CD14-positive monocyte (primary cell): ENCODE results near the gene SUGCT. TPM values are rescaled to one million over a fixed set of nuclear protein-coding genes. Genes with fewer than 3 reads are reported as not detected.

Source experiments
- DNase-seq, 3 donors: peaks; one replicate each; pipeline ENCODE4 v3.0.0-alpha.2; 2011 to 2022
- H2AFZ ChIP-seq: 2 replicates; pipeline ENCODE4 v1.6.0; 2012; ENCODE audit warnings: mild to moderate bottlenecking, low read depth, low read length, inconsistent platforms; ENCODE audit not compliant: insufficient read depth, poor library complexity, severe bottlenecking
- H3K27ac ChIP-seq, 2 donors: 1 replicate in 1 of 2; 2 replicates in 1 of 2; pipeline ENCODE4 v1.5.1; 2012 to 2013; ENCODE audit warnings: low read length in 2 of 2, control low read depth in 1 of 2, inconsistent platforms in 1 of 2, low read depth in 1 of 2, mild to moderate bottlenecking in 1 of 2
- H3K27me3 ChIP-seq, 2 donors: one replicate each; pipeline versions ENCODE4 v1.6.0 to v1.6.1; 2011 to 2013; ENCODE audit warnings: low read length in 2 of 2; ENCODE audit not compliant: control insufficient read depth in 2 of 2, insufficient read depth in 2 of 2
- H3K36me3 ChIP-seq, 2 donors: replicated peaks in 1 of 2; 1 replicate in 1 of 2; 2 replicates in 1 of 2; pipeline versions ENCODE4 v1.5.1 to v1.6.1; 2012 to 2013; ENCODE audit warnings: low read length in 2 of 2, control low read depth in 1 of 2, inconsistent platforms in 1 of 2, mild to moderate bottlenecking in 1 of 2; ENCODE audit not compliant: insufficient read depth in 2 of 2, control insufficient read depth in 1 of 2
- H3K4me1 ChIP-seq, 2 donors: 1 replicate in 1 of 2; 2 replicates in 1 of 2; pipeline versions ENCODE4 v1.5.1 to v1.6.1; 2012 to 2013; ENCODE audit warnings: low read length in 2 of 2, control low read depth in 1 of 2, inconsistent platforms in 1 of 2, mild to moderate bottlenecking in 1 of 2, moderate library complexity in 1 of 2; ENCODE audit not compliant: insufficient read depth in 2 of 2, control insufficient read depth in 1 of 2
- H3K4me2 ChIP-seq: replicated peaks from 2 replicates; pipeline ENCODE3; 2012; ENCODE audit warnings: low read length, moderate library complexity, mild to moderate bottlenecking; ENCODE audit not compliant: poor library complexity, severe bottlenecking; ENCODE audit errors: extremely low read depth
- H3K4me3 ChIP-seq, 3 experiments: fragments of 200-600 bp in 1 of 3; sonication (generic) in 1 of 3; replicated peaks in 1 of 3; 1 replicate in 2 of 3; 2 replicates in 1 of 3; pipeline ENCODE4 v1.5.1; 2011 to 2013; ENCODE audit warnings: low read length in 3 of 3, mild to moderate bottlenecking in 3 of 3, control low read depth in 2 of 3, low read depth in 2 of 3, inconsistent platforms in 1 of 3, moderate library complexity in 1 of 3
- H3K79me2 ChIP-seq: 2 replicates; pipeline ENCODE4 v1.6.0; 2012; ENCODE audit warnings: mild to moderate bottlenecking, control low read depth, inconsistent platforms, low read length, moderate library complexity; ENCODE audit not compliant: insufficient read depth
- H3K9ac ChIP-seq: 2 replicates; pipeline ENCODE4 v1.6.0; 2017; ENCODE audit warnings: low read length, mild to moderate bottlenecking; ENCODE audit not compliant: insufficient read depth, poor library complexity, severe bottlenecking
- H3K9me3 ChIP-seq, 2 donors: replicated peaks in 1 of 2; 1 replicate in 1 of 2; 2 replicates in 1 of 2; pipeline versions ENCODE4 v1.5.1 to v1.6.1; 2012 to 2013; ENCODE audit warnings: low read length in 2 of 2, control low read depth in 1 of 2; ENCODE audit not compliant: control insufficient read depth in 1 of 2, insufficient read depth in 1 of 2
- H4K20me1 ChIP-seq: 2 replicates; pipeline ENCODE4 v1.6.0; 2012; ENCODE audit warnings: mild to moderate bottlenecking, low read length, control low read depth, moderate library complexity; ENCODE audit not compliant: insufficient read depth
- H3K27ac Mint-ChIP-seq, 7 donors: one replicate each; pipeline ENCODE4 v1.8.0; 2020; ENCODE audit warnings: mild to moderate bottlenecking in 7 of 7, mixed read lengths in 7 of 7, moderate library complexity in 6 of 7, inconsistent platforms in 2 of 7
- H3K27me3 Mint-ChIP-seq, 3 donors: one replicate each; pipeline ENCODE4 v1.8.0; 2021 to 2022; ENCODE audit warnings: low read depth in 3 of 3, mild to moderate bottlenecking in 3 of 3, mixed read lengths in 3 of 3, moderate library complexity in 3 of 3, inconsistent platforms in 1 of 3
- H3K36me3 Mint-ChIP-seq, 2 donors: one replicate each; pipeline ENCODE4 v1.8.0; 2020; ENCODE audit warnings: mixed read lengths in 2 of 2, inconsistent platforms in 1 of 2, mild to moderate bottlenecking in 1 of 2
- H3K4me1 Mint-ChIP-seq: one replicate; pipeline ENCODE4 v1.8.0; 2020; ENCODE audit warnings: mild to moderate bottlenecking, mixed read lengths
- H3K4me3 Mint-ChIP-seq, 2 donors: one replicate each; pipeline ENCODE4 v1.8.0; 2020; ENCODE audit warnings: mild to moderate bottlenecking in 2 of 2, mixed read lengths in 2 of 2, moderate library complexity in 1 of 2
- H3K9me3 Mint-ChIP-seq, 7 donors: one replicate each; pipeline ENCODE4 v1.8.0; 2020 to 2022; ENCODE audit warnings: mixed read lengths in 7 of 7, mild to moderate bottlenecking in 6 of 7, moderate library complexity in 6 of 7, inconsistent platforms in 2 of 7
- WGBS: methylation state at CpG from one replicate; pipeline ENCODE4 v1.1.5; 2013; ENCODE audit warnings: missing lambda C conversion rate; ENCODE audit not compliant: insufficient coverage; 5-methylcytosine and 5-hydroxymethylcytosine counted together
- intact Hi-C, 2 donors: fragments of 100-400 bp; cut with micrococcal nuclease; formaldehyde crosslinking; loops; one replicate each; pipeline versions ENCODE4 v1.15.0 to v1.15.1; 2023
- polyA plus RNA-seq, 3 donors: library from polyadenylated mRNA; depleted of rRNA in 1 of 3; unstranded in 2 of 3; stranded (reverse) in 1 of 3; fragments of 300-500 nt in 2 of 3; fragments of >200 nt in 1 of 3; fragmentation: Illumina TruSeq in 2 of 3; gene quantifications; 1 replicate in 2 of 3; 2 replicates in 1 of 3; pipeline ENCODE4 v1.2.3, GENCODE V29; 2012 to 2021
- TF ChIP-seq, protein P1 (sequence below): fragments of 200-600 bp; IDR thresholded peaks from one replicate; pipeline ENCODE4 v1.8.0; 2022; ENCODE audit warnings: antibody characterized with exemption, mild to moderate bottlenecking

SUGCT gene
- polyA plus RNA-seq, 3 donors = not detected

DNA sequence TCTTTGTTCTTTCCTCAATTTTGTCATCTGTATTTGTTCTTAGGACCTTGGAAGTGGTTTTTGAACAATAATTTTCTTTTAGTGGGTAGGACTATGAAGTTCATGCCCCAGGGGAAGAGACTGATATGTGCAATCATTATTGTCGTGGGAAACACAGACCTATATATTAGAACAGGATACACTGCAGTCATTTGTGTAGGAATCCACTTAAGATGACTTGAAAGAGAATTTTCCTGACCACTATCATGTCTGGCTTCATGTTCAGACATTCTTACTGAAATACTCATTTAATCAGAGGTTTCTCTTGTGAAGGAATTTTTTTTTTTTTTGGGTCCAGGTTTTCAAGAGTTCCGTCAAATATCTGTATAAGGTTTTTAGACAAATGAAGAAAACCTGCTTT, 163.6 kb downstream of the SUGCT start:
- H3K9me3 Mint-ChIP-seq = peaks cover 0 to 3% (median 0%) of the 10 kb centered on the region in 7 donors
- H3K79me2 ChIP-seq = no peaks in the 10 kb centered on the region
- no peaks in the 10 kb centered on the region for H3K36me3 Mint-ChIP-seq
- intact Hi-C loops = no loop called here
- H3K27me3 Mint-ChIP-seq = peaks cover 0 to 5% (median 0%) of the 10 kb centered on the region in 3 donors
- H2AFZ ChIP-seq = no peak overlapping the region
- no peak overlapping the region for H3K4me3 ChIP-seq
- H3K27me3 ChIP-seq = no peaks in the 10 kb centered on the region
- no peak overlapping the region for H3K4me3 Mint-ChIP-seq
- H3K4me2 ChIP-seq = no peak overlapping the region
- H3K9ac ChIP-seq = no peak overlapping the region
- H4K20me1 ChIP-seq = no peaks in the 10 kb centered on the region
- no peaks in the 10 kb centered on the region for H3K9me3 ChIP-seq
- TF ChIP-seq, protein P1, sequence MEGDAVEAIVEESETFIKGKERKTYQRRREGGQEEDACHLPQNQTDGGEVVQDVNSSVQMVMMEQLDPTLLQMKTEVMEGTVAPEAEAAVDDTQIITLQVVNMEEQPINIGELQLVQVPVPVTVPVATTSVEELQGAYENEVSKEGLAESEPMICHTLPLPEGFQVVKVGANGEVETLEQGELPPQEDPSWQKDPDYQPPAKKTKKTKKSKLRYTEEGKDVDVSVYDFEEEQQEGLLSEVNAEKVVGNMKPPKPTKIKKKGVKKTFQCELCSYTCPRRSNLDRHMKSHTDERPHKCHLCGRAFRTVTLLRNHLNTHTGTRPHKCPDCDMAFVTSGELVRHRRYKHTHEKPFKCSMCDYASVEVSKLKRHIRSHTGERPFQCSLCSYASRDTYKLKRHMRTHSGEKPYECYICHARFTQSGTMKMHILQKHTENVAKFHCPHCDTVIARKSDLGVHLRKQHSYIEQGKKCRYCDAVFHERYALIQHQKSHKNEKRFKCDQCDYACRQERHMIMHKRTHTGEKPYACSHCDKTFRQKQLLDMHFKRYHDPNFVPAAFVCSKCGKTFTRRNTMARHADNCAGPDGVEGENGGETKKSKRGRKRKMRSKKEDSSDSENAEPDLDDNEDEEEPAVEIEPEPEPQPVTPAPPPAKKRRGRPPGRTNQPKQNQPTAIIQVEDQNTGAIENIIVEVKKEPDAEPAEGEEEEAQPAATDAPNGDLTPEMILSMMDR = no peak
- DNase-seq = no peak
- WGBS = no CpG with 5 or more reads among the region's 2 CpGs
- no peaks in the 10 kb centered on the region for H3K4me1 ChIP-seq
- H3K36me3 ChIP-seq = no peaks in the 10 kb centered on the region
- no peak overlapping the region for H3K27ac ChIP-seq
- no peak overlapping the region for H3K27ac Mint-ChIP-seq
- no peaks in the 10 kb centered on the region for H3K4me1 Mint-ChIP-seq

- WGBS = 69% methylated on average over 3 of the region's 4 CpGs
- H2AFZ ChIP-seq = no peak overlapping the region
- H3K79me2 ChIP-seq = no peaks in the 10 kb centered on the region
- no peaks in the 10 kb centered on the region for H3K9me3 ChIP-seq
- no peaks in the 10 kb centered on the region for H3K4me1 Mint-ChIP-seq
- no peak overlapping the region for H3K4me3 Mint-ChIP-seq
- no peaks in the 10 kb centered on the region for H4K20me1 ChIP-seq
- DNase-seq = no peak
- no peak overlapping the region for H3K4me2 ChIP-seq
- no peak overlapping the region for H3K9ac ChIP-seq
- no peak overlapping the region for H3K27ac Mint-ChIP-seq
- H3K27ac ChIP-seq = no peak overlapping the region
- H3K4me3 ChIP-seq = no peak overlapping the region
- H3K36me3 ChIP-seq = no peaks in the 10 kb centered on the region
- H3K27me3 ChIP-seq = no peaks in the 10 kb centered on the region
- H3K9me3 Mint-ChIP-seq = peaks cover 0 to 3% (median 0%) of the 10 kb centered on the region in 7 donors
- TF ChIP-seq, protein P1 = no peak
- intact Hi-C loops = no loop called here
- peaks cover 0 to 5% (median 0%) of the 10 kb centered on the region in 3 donors for H3K27me3 Mint-ChIP-seq
- H3K36me3 Mint-ChIP-seq = no peaks in the 10 kb centered on the region
- H3K4me1 ChIP-seq = no peaks in the 10 kb centered on the region
Observed at GRCh38 chr7:40299097-40299496, 164.3 kb downstream of the SUGCT start.
